H1 (cell line): ENCODE measurements around the gene LTA. TPM values are rescaled to one million over a fixed set of nuclear protein-coding genes. Genes with fewer than 3 reads are reported as not detected.

Experiments used
- CTCF ChIA-PET: fragments of 300-600 bp; sonication (Branson Sonifier 250); formaldehyde crosslinking; loops from one replicate; lab custom pipeline; 2021; ENCODE audit not compliant: partially characterized antibody; lab: Charles Lee
- POLR2A ChIA-PET: fragments of 300-600 bp; sonication (Branson Sonifier 250); formaldehyde crosslinking; loops from one replicate; lab custom pipeline; 2021; ENCODE audit warnings: inconsistent platforms; ENCODE audit not compliant: partially characterized antibody; lab: Charles Lee
- DNase-seq, 2 experiments: peaks; one replicate each; pipeline versions ENCODE4 v3.0.0 to v3.0.0-alpha.2; 2010 to 2022; ENCODE audit warnings: low spot score in 2 of 2, low read depth in 1 of 2, mixed read lengths in 1 of 2
- FAIRE-seq: peaks from 2 replicates; lab custom pipeline; 2011; peaks lifted over from hg19 to GRCh38; lab: Jason Lieb, UNC
- H2AFZ ChIP-seq: 2 replicates; pipeline ENCODE4 v1.8.1; 2012; ENCODE audit warnings: low read length, inconsistent platforms
- H2AK5ac ChIP-seq: 2 replicates; pipeline ENCODE4 v1.6.1; 2013; ENCODE audit warnings: low read depth, low read length
- H2BK120ac ChIP-seq: replicated peaks from 2 replicates; pipeline ENCODE3; 2013; ENCODE audit warnings: low read depth, low read length, inconsistent platforms
- H2BK12ac ChIP-seq: 2 replicates; pipeline ENCODE4 v1.6.1; 2013; ENCODE audit warnings: low read depth, low read length
- H2BK15ac ChIP-seq: 2 replicates; pipeline ENCODE4 v1.6.1; 2013; ENCODE audit warnings: low read length
- H2BK20ac ChIP-seq: 2 replicates; pipeline ENCODE4 v1.6.1; 2013; ENCODE audit warnings: low read length
- H2BK5ac ChIP-seq: 2 replicates; pipeline ENCODE4 v1.6.1; 2013; ENCODE audit warnings: low read depth, low read length
- H3K14ac ChIP-seq: 2 replicates; pipeline ENCODE4 v1.6.1; 2013; ENCODE audit warnings: inconsistent platforms; ENCODE audit not compliant: insufficient read length
- H3K18ac ChIP-seq: 2 replicates; pipeline ENCODE4 v1.6.1; 2013; ENCODE audit warnings: low read length; ENCODE audit errors: extremely low read depth
- H3K23ac ChIP-seq: 2 replicates; pipeline ENCODE4 v1.6.1; 2013; ENCODE audit warnings: inconsistent platforms; ENCODE audit not compliant: insufficient read length
- H3K23me2 ChIP-seq: 2 replicates; pipeline ENCODE4 v1.6.1; 2013; ENCODE audit warnings: low read depth, low read length
- H3K27ac ChIP-seq: 2 replicates; pipeline ENCODE4 v1.6.1; 2011; ENCODE audit warnings: low read depth, low read length, inconsistent platforms
- H3K27me3 ChIP-seq, 4 experiments: replicated peaks in 1 of 4; 1 replicate in 1 of 4; 2 replicates in 3 of 4; pipeline versions ENCODE4 v1.6.1 to v1.8.1; 2011 to 2013; ENCODE audit warnings: low read length in 3 of 4, mild to moderate bottlenecking in 3 of 4, inconsistent platforms in 2 of 4, mixed read lengths in 2 of 4, moderate library complexity in 1 of 4; ENCODE audit not compliant: control insufficient read depth in 3 of 4, insufficient read depth in 3 of 4; ENCODE audit errors: extremely low read depth in 1 of 4
- H3K36me3 ChIP-seq, 4 experiments: 2 replicates each; pipeline versions ENCODE4 v1.6.1 to v1.8.1; 2011 to 2013; ENCODE audit warnings: mild to moderate bottlenecking in 4 of 4, low read length in 3 of 4, moderate library complexity in 2 of 4, control low read depth in 1 of 4, inconsistent platforms in 1 of 4; ENCODE audit not compliant: insufficient read depth in 4 of 4, control insufficient read depth in 2 of 4
- H3K4ac ChIP-seq: replicated peaks from 2 replicates; pipeline ENCODE3; 2013; ENCODE audit warnings: low read length, low read depth, mixed read lengths, inconsistent platforms; ENCODE audit not compliant: insufficient read length
- H3K4me1 ChIP-seq, 4 experiments: replicated peaks in 1 of 4; 1 replicate in 1 of 4; 2 replicates in 3 of 4; pipeline versions ENCODE4 v1.6.1 to v1.8.1; 2011 to 2013; ENCODE audit warnings: low read length in 3 of 4, inconsistent platforms in 2 of 4, mixed read lengths in 1 of 4; ENCODE audit not compliant: insufficient read depth in 4 of 4, control insufficient read depth in 3 of 4
- H3K4me2 ChIP-seq, 2 experiments: 2 replicates each; pipeline versions ENCODE4 v1.6.1 to v1.8.1; 2011 to 2013; ENCODE audit warnings: low read depth in 2 of 2, low read length in 2 of 2, control low read depth in 1 of 2, inconsistent platforms in 1 of 2, mild to moderate bottlenecking in 1 of 2; ENCODE audit not compliant: insufficient read depth in 1 of 2
- H3K4me3 ChIP-seq, 4 experiments: fragments of 200-600, 300-600 bp in 1 of 4; sonication (generic), shearing (Covaris generic), sonication (Bioruptor Twin) in 1 of 4; 2 replicates each; pipeline versions ENCODE4 v1.5.1 to v1.8.1; 2011 to 2016; ENCODE audit warnings: low read length in 4 of 4, low read depth in 3 of 4, control low read depth in 2 of 4, inconsistent platforms in 2 of 4, mild to moderate bottlenecking in 2 of 4, mixed read lengths in 1 of 4, moderate library complexity in 1 of 4; ENCODE audit not compliant: insufficient read depth in 2 of 4; ENCODE audit errors: extremely low read depth in 1 of 4
- H3K56ac ChIP-seq: replicated peaks from 2 replicates; pipeline ENCODE3; 2013; ENCODE audit warnings: low read depth, mild to moderate bottlenecking, mixed read lengths, low read length, inconsistent platforms; ENCODE audit not compliant: insufficient read length
- H3K79me1 ChIP-seq: 2 replicates; pipeline ENCODE4 v1.6.1; 2013; ENCODE audit warnings: low read depth, low read length, control low read depth
- H3K79me2 ChIP-seq, 2 experiments: 2 replicates each; pipeline versions ENCODE4 v1.6.1 to v1.8.1; 2012 to 2013; ENCODE audit warnings: low read length in 2 of 2, mild to moderate bottlenecking in 2 of 2, inconsistent platforms in 1 of 2; ENCODE audit not compliant: insufficient read depth in 2 of 2, control insufficient read depth in 1 of 2
- H3K9ac ChIP-seq, 4 experiments: replicated peaks in 1 of 4; 1 replicate in 1 of 4; 2 replicates in 3 of 4; pipeline versions ENCODE4 v1.6.1 to v1.8.1; 2011 to 2013; ENCODE audit warnings: low read depth in 3 of 4, low read length in 3 of 4, control low read depth in 2 of 4, mild to moderate bottlenecking in 2 of 4, moderate library complexity in 2 of 4, inconsistent platforms in 1 of 4; ENCODE audit errors: extremely low read depth in 1 of 4
- H3K9me3 ChIP-seq, 2 experiments: 2 replicates each; pipeline versions ENCODE4 v1.6.1 to v1.8.1; 2012 to 2013; ENCODE audit warnings: mild to moderate bottlenecking in 2 of 2, moderate library complexity in 2 of 2, control low read depth in 1 of 2, inconsistent platforms in 1 of 2, low read depth in 1 of 2, low read length in 1 of 2, mixed read lengths in 1 of 2; ENCODE audit not compliant: insufficient read depth in 2 of 2
- H4K20me1 ChIP-seq, 2 experiments: replicated peaks in 1 of 2; 2 replicates each; pipeline versions ENCODE3 to v1.8.1; 2011 to 2013; ENCODE audit warnings: inconsistent platforms in 2 of 2, low read length in 2 of 2, mild to moderate bottlenecking in 1 of 2; ENCODE audit not compliant: insufficient read depth in 2 of 2, control insufficient read depth in 1 of 2
- H4K5ac ChIP-seq: 2 replicates; pipeline ENCODE4 v1.6.1; 2013; ENCODE audit warnings: low read length, low read depth, mixed read lengths, inconsistent platforms; ENCODE audit not compliant: insufficient read length
- H4K8ac ChIP-seq: 2 replicates; pipeline ENCODE4 v1.8.0; 2013; ENCODE audit warnings: mild to moderate bottlenecking, moderate library complexity, low read length, inconsistent platforms; ENCODE audit not compliant: insufficient read depth; ENCODE audit errors: extremely low read depth
- H4K91ac ChIP-seq: replicated peaks from 2 replicates; pipeline ENCODE3; 2013; ENCODE audit warnings: low read length, mixed read lengths, inconsistent platforms; ENCODE audit not compliant: insufficient read length
- BRCA1 ChIP-seq: IDR thresholded peaks from 2 replicates; pipeline ENCODE4 v1.6.1; 2012; ENCODE audit warnings: low read depth, low read length, improper control_type of control experiment
- CEBPB ChIP-seq: IDR thresholded peaks from 2 replicates; pipeline ENCODE4 v1.6.1; 2012; ENCODE audit warnings: low read depth, low read length
- CTBP2 ChIP-seq: IDR thresholded peaks from 2 replicates; pipeline ENCODE4 v1.7.0; 2011; ENCODE audit warnings: borderline replicate concordance, mild to moderate bottlenecking, moderate library complexity, mixed read lengths, low read length; ENCODE audit not compliant: insufficient read depth, insufficient read length
- POU5F1 ChIP-seq: IDR thresholded peaks from 2 replicates; pipeline ENCODE4 v1.6.1; 2011; ENCODE audit warnings: low read depth, mild to moderate bottlenecking, low read length, moderate library complexity
- RAD21 ChIP-seq, 2 experiments: IDR thresholded peaks in 1 of 2; conservative IDR thresholded peaks in 1 of 2; 2 replicates each; pipeline ENCODE4 v1.6.1; 2011; ENCODE audit warnings: low read depth in 2 of 2, low read length in 2 of 2, improper control_type of control experiment in 1 of 2, inconsistent platforms in 1 of 2, mild to moderate bottlenecking in 1 of 2, moderate library complexity in 1 of 2
- RXRA ChIP-seq: IDR thresholded peaks from 2 replicates; pipeline ENCODE4 v1.6.1; 2011; ENCODE audit warnings: low read depth, mild to moderate bottlenecking, low read length, moderate library complexity; ENCODE audit not compliant: insufficient read depth
- SAP30 ChIP-seq: fragments of 300-600 bp; sonication (generic); IDR thresholded peaks from 2 replicates; pipeline ENCODE4 v1.7.1; 2012; ENCODE audit warnings: low read length, moderate library complexity, mild to moderate bottlenecking, inconsistent platforms; ENCODE audit not compliant: insufficient read depth, insufficient replicate concordance
- SIX5 ChIP-seq: IDR thresholded peaks from 2 replicates; pipeline ENCODE4 v1.6.1; 2011; ENCODE audit warnings: mild to moderate bottlenecking, low read depth, low read length
- TAF1 ChIP-seq: IDR thresholded peaks from 2 replicates; pipeline ENCODE4 v1.6.1; 2011; ENCODE audit warnings: mild to moderate bottlenecking, low read depth, low read length
- TEAD4 ChIP-seq: IDR thresholded peaks from 2 replicates; pipeline ENCODE4 v1.6.1; 2012; ENCODE audit warnings: low read depth, low read length, inconsistent platforms, mixed read lengths
- WGBS, 2 experiments: shearing (Covaris generic) in 1 of 2; methylation state at CpG; one replicate each; pipeline versions ENCODE4 v1.1.6 to v1.1.7; 2013 to 2015; ENCODE audit warnings: low lambda C conversion rate in 2 of 2, mixed read lengths in 2 of 2, inconsistent platforms in 1 of 2, low coverage in 1 of 2, missing lambda C conversion rate in 1 of 2; ENCODE audit not compliant: insufficient replicate concordance in 2 of 2, insufficient coverage in 1 of 2, insufficient read length in 1 of 2; ENCODE audit errors: extremely low coverage in 1 of 2, missing lambda C conversion rate in 1 of 2; 5-methylcytosine and 5-hydroxymethylcytosine counted together
- polyA plus RNA-seq, 7 experiments: library from polyadenylated mRNA; depleted of rRNA in 3 of 7; stranded (reverse) in 5 of 7; unstranded in 2 of 7; fragments of >200 nt in 5 of 7; fragments of 200-250 nt in 2 of 7; gene quantifications; 1 replicate in 5 of 7; 2 replicates in 1 of 7; 4 replicates in 1 of 7; pipeline versions ENCODE4 v1.2.1 to v1.2.3, GENCODE V29; 2011 to 2013; ENCODE audit warnings: missing spikeins in 2 of 7, mixed read lengths in 2 of 7
- total RNA-seq: library from RNA; stranded (reverse); fragmentation: NEBNext Ultra II Directional; extraction: Animal tissue kit (Norgen Biotek cat#: 25700); gene quantifications from 2 replicates; pipeline ENCODE4 v1.2.1, GENCODE V29; 2021
- TF ChIP-seq, protein P1 (sequence below): IDR thresholded peaks from 2 replicates; pipeline ENCODE4 v1.6.1; 2012; ENCODE audit warnings: inconsistent platforms

Gene LTA
- total and polyA plus RNA-seq, 2 of the 8 experiments (the other 6 are each of a cell fraction or from before 2014, with no cell fraction given): not detected

- H3K9ac ChIP-seq: no peak overlapping the region
- no peak overlapping the region for H3K27ac ChIP-seq
- H3K18ac ChIP-seq: no peak overlapping the region
- peaks cover 35 to 41% of the 10 kb centered on the region in 2 experiments for H4K20me1 ChIP-seq
- no peak overlapping the region for H2BK12ac ChIP-seq
- WGBS, 2 experiments: 90% methylated on average over 8 of the region's 9 CpGs; no CpG with 5 or more reads in 1 of the 2 experiments
- H2BK20ac ChIP-seq: no peak overlapping the region
- no peak overlapping the region for H4K5ac ChIP-seq
- no peak overlapping the region for H3K4me2 ChIP-seq
- peaks cover 10% of the 10 kb centered on the region; the same call in 1 of the 2 replicates for H3K79me1 ChIP-seq
- H3K23ac ChIP-seq: no peak overlapping the region
- no peak overlapping the region for H2AK5ac ChIP-seq
- DNase-seq (no peak), FAIRE-seq (no peak)
- no peak overlapping the region for H2BK5ac ChIP-seq
- ChIA-PET POLR2A (interaction anchor here (0.8 to 18.4 kb wide), 14 partner anchors 10 to 324 kb away, joined by 3 to 428 read pairs (median 6); partner anchors contain the start of genes ATP6V1G2, BAG6, DDX39B and NFKBIL1), CTCF (interaction anchor here (1.1 to 1.7 kb wide), 3 partner anchors 13 to 65 kb away, joined by 3 to 6 read pairs (median 4); partner anchors contain the start of gene ATP6V1G2)
- H3K79me2 ChIP-seq: peaks cover 4 to 33% of the 10 kb centered on the region in 2 experiments; a peak in 3 of 4 replicates
- no peak overlapping the region for H2BK120ac ChIP-seq
- H3K56ac ChIP-seq: no peak overlapping the region
- no peak overlapping the region for H2BK15ac ChIP-seq
- no peak overlapping the region for H3K4me3 ChIP-seq
- H3K14ac ChIP-seq: no peak overlapping the region
- H3K4me1 ChIP-seq: peaks cover 1 to 5% (median 4%) of the 10 kb centered on the region in 4 experiments; a peak in 4 of 7 replicates
- H2AFZ ChIP-seq: no peak overlapping the region
- H4K8ac ChIP-seq: no peak overlapping the region
- no peak overlapping the region for H3K4ac ChIP-seq
- no peak overlapping the region for H4K91ac ChIP-seq
- H3K9me3 ChIP-seq: no peaks in the 10 kb centered on the region
- no peaks in the 10 kb centered on the region for H3K23me2 ChIP-seq
- no peaks in the 10 kb centered on the region for H3K27me3 ChIP-seq
- peaks cover 66 to 87% (median 75%) of the 10 kb centered on the region in 4 experiments for H3K36me3 ChIP-seq
- TF ChIP-seq CTBP2: no peak
- no peak for TF ChIP-seq SAP30
- TF ChIP-seq, protein P1, sequence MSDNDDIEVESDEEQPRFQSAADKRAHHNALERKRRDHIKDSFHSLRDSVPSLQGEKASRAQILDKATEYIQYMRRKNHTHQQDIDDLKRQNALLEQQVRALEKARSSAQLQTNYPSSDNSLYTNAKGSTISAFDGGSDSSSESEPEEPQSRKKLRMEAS: no peak
- no peak for TF ChIP-seq RAD21 (IDR thresholded peaks at IDR 0.05 in 1 of 2, conservative IDR thresholded peaks at IDR 0.05 in 1 of 2; ENCODE audit: low read depth in 2 of 2, low read length in 2 of 2)
- no peak for TF ChIP-seq POU5F1
- no peak for TF ChIP-seq TEAD4
- TF ChIP-seq BRCA1: no peak
- TF ChIP-seq SIX5: no peak
- no peak for TF ChIP-seq RXRA
- no peak for TF ChIP-seq CEBPB
- TF ChIP-seq TAF1: no peak
These were observed 39.2 kb upstream of the LTA start for GRCh38 chr6:31532644-31533454.
